Endothelial cell of umbilical vein (primary cell): ENCODE results near the gene ZNF438. TPM values are rescaled to one million over a fixed set of nuclear protein-coding genes. Genes with fewer than 3 reads are reported as not detected.

Experiments
- BruUV-seq: library from RNA; stranded (reverse); fragments of 400-500 nt; replicated peaks from 2 replicates; lab custom pipeline; 2021; lab: Mats Ljungman, UMichigan
- CTCF ChIA-PET: fragments of 300-600, 350-600 bp; sonication (Branson Sonifier 250); formaldehyde crosslinking; loops from one replicate; lab custom pipeline; 2021; ENCODE audit warnings: antibody characterized with exemption, inconsistent platforms; lab: Charles Lee
- POLR2A ChIA-PET: fragments of 300-600, 350-600 bp; sonication (Branson Sonifier 250); formaldehyde crosslinking; loops from one replicate; lab custom pipeline; 2021; ENCODE audit warnings: antibody characterized with exemption, inconsistent platforms; lab: Charles Lee
- DNase-seq: peaks from one replicate; pipeline ENCODE4 v3.0.0-alpha.2; 2011; ENCODE audit warnings: low read depth, low spot score
- FAIRE-seq: peaks from 2 replicates; lab custom pipeline; 2011; peaks lifted over from hg19 to GRCh38; lab: Jason Lieb, UNC
- H2AFZ ChIP-seq: 2 replicates; pipeline ENCODE4 v1.6.0; 2012; ENCODE audit warnings: low read depth, low read length, control low read depth, inconsistent platforms
- H3K27ac ChIP-seq: 2 replicates; pipeline ENCODE4 v1.5.1; 2011; ENCODE audit warnings: low read depth, mild to moderate bottlenecking, control low read depth, low read length, moderate library complexity; ENCODE audit not compliant: insufficient read depth
- H3K27me3 ChIP-seq, 2 experiments: 2 replicates each; pipeline versions ENCODE4 v1.6.0 to v1.6.1; 2011; ENCODE audit warnings: low read length in 2 of 2, mixed read lengths in 1 of 2; ENCODE audit not compliant: control insufficient read depth in 2 of 2, insufficient read depth in 2 of 2
- H3K36me3 ChIP-seq, 2 experiments: 2 replicates in 1 of 2; 3 replicates in 1 of 2; pipeline ENCODE4 v1.5.1; 2011; ENCODE audit warnings: low read length in 2 of 2, mild to moderate bottlenecking in 1 of 2, moderate library complexity in 1 of 2; ENCODE audit not compliant: control insufficient read depth in 2 of 2, insufficient read depth in 2 of 2; ENCODE audit errors: extremely low read depth in 1 of 2
- H3K4me1 ChIP-seq: 3 replicates; pipeline ENCODE4 v1.5.1; 2011; ENCODE audit warnings: mild to moderate bottlenecking, low read length; ENCODE audit not compliant: control insufficient read depth, insufficient read depth; ENCODE audit errors: extremely low read depth
- H3K4me2 ChIP-seq: 2 replicates; pipeline ENCODE4 v1.6.1; 2011; ENCODE audit warnings: low read length, control low read depth, mixed read lengths; ENCODE audit not compliant: insufficient read depth
- H3K4me3 ChIP-seq, 3 experiments: fragments of 200-600 bp in 1 of 3; sonication (generic), shearing (Covaris generic) in 1 of 3; replicated peaks in 1 of 3; 2 replicates each; pipeline ENCODE4 v1.5.1; 2011 to 2016; ENCODE audit warnings: control low read depth in 3 of 3, low read length in 3 of 3, mild to moderate bottlenecking in 2 of 3, inconsistent platforms in 1 of 3, low read depth in 1 of 3, moderate library complexity in 1 of 3; ENCODE audit not compliant: insufficient read depth in 1 of 3
- H3K79me2 ChIP-seq: 2 replicates; pipeline ENCODE4 v1.6.0; 2012; ENCODE audit warnings: low read length, inconsistent platforms; ENCODE audit not compliant: control insufficient read depth, insufficient read depth
- H3K9ac ChIP-seq: replicated peaks from 2 replicates; pipeline ENCODE3; 2011; ENCODE audit warnings: low read length, control low read depth; ENCODE audit not compliant: insufficient read depth; ENCODE audit errors: extremely low read depth
- H3K9me1 ChIP-seq: replicated peaks from 3 replicates; pipeline ENCODE4 v1.6.0; 2011; ENCODE audit warnings: mild to moderate bottlenecking, low read length; ENCODE audit not compliant: control insufficient read depth, insufficient read depth; ENCODE audit errors: extremely low read depth
- H3K9me3 ChIP-seq: replicated peaks from 2 replicates; pipeline ENCODE4 v1.5.1; 2012; ENCODE audit warnings: low read length, inconsistent platforms; ENCODE audit not compliant: control insufficient read depth, insufficient read depth
- H4K20me1 ChIP-seq: replicated peaks from 2 replicates; pipeline ENCODE3; 2011; ENCODE audit warnings: mild to moderate bottlenecking, low read length; ENCODE audit not compliant: control insufficient read depth, insufficient read depth; ENCODE audit errors: extremely low read depth
- EZH2 ChIP-seq: IDR thresholded peaks from 2 replicates; pipeline ENCODE4 v1.6.1; 2012; ENCODE audit warnings: borderline replicate concordance, low read depth, mild to moderate bottlenecking, moderate library complexity, low read length, inconsistent platforms; ENCODE audit not compliant: severe bottlenecking
- FOS ChIP-seq: IDR thresholded peaks from 2 replicates; pipeline ENCODE4 v1.6.1; 2011; ENCODE audit warnings: mild to moderate bottlenecking, low read length, moderate library complexity, borderline replicate concordance; ENCODE audit not compliant: insufficient read depth
- GATA2 ChIP-seq: IDR thresholded peaks from 2 replicates; pipeline ENCODE4 v1.7.0; 2011; ENCODE audit warnings: low read depth, mild to moderate bottlenecking, moderate library complexity, mixed read lengths, low read length; ENCODE audit not compliant: insufficient read length, insufficient read depth
- JUN ChIP-seq: IDR thresholded peaks from 2 replicates; pipeline ENCODE4 v1.6.1; 2011; ENCODE audit warnings: borderline replicate concordance, low read depth; ENCODE audit not compliant: insufficient read length, insufficient read depth
- MYC ChIP-seq: IDR thresholded peaks from one replicate; pipeline ENCODE4 v1.6.1; 2011; ENCODE audit warnings: mild to moderate bottlenecking, low read depth, low read length
- POLR2A ChIP-seq: IDR thresholded peaks from 2 replicates; pipeline ENCODE4 v1.6.1; 2012; ENCODE audit warnings: low read depth, mild to moderate bottlenecking, control low read depth, low read length
- POLR2AphosphoS5 ChIP-seq: IDR thresholded peaks from 2 replicates; pipeline ENCODE4 v1.6.1; 2012; ENCODE audit warnings: low read depth, mild to moderate bottlenecking, control low read depth, low read length, moderate library complexity; ENCODE audit not compliant: insufficient read depth
- dilution Hi-C: fragments of 300-500 bp; cut with MboI; formaldehyde crosslinking; loops from one replicate; pipeline ENCODE4 v1.15.0; 2019; ENCODE audit warnings: low sequenced_read_pairs; ENCODE audit not compliant: extremely low pct_ligation_motif_present
- intact Hi-C: fragments of 100-400 bp; cut with micrococcal nuclease; formaldehyde crosslinking; loops from one replicate; pipeline ENCODE4 v1.10.0; 2022
- polyA plus RNA-seq, 4 experiments: library from polyadenylated mRNA; depleted of rRNA in 3 of 4; stranded (reverse) in 3 of 4; unstranded in 1 of 4; fragments of >200 nt; gene quantifications; 2 replicates each; pipeline versions ENCODE4 v1.2.1 to v1.2.3, GENCODE V29; 2011 to 2012; ENCODE audit warnings: missing spikeins in 1 of 4
- total RNA-seq: library from RNA; stranded (reverse); gene quantifications from 2 replicates; pipeline ENCODE4 v1.2.3, GENCODE V29; 2021
- TF ChIP-seq, protein P1 (sequence below), 2 donors: IDR thresholded peaks; 1 replicate in 1 of 2; 2 replicates in 1 of 2; pipeline ENCODE4 v1.5.1; 2011; ENCODE audit warnings: low read length in 2 of 2, mild to moderate bottlenecking in 2 of 2, moderate library complexity in 2 of 2, control low read depth in 1 of 2, inconsistent platforms in 1 of 2, low read depth in 1 of 2; ENCODE audit not compliant: insufficient read depth in 1 of 2; ENCODE audit errors: extremely low read depth in 1 of 2
- TF ChIP-seq, protein P2 (sequence below): IDR thresholded peaks from 2 replicates; pipeline ENCODE4 v1.6.1; 2011; ENCODE audit not compliant: insufficient read depth, insufficient read length

ZNF438 gene
- total and polyA plus RNA-seq, 2 donors (not counting 3 experiments of a cell fraction or from before 2014, with no cell fraction given): 7.2 to 15.1 TPM

DNA sequence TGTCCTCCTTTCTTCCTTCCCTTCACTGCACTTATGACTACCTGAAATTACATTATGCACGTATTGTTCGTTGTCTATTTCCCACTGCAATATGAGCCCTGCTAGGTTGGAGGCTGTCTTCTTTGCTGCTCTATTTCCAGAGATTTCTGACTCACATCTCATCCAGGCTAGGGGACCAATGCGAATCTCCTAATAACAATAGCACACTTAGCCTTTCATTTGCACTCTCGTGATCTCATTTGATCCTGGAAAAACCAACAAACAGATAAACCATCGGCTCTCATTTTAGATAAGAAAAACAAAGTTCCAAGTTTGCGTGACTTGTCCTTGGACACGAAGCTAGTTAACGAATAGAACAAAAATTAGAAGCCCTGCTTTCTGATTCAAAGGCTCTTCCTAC, 1.4 kb downstream of the ZNF438 start:
- dilution Hi-C loops (no loop called here), intact Hi-C loops (loop anchor here (2.0 to 10.0 kb wide), 5 partner anchors 25 to 775 kb away; no protein-coding TSS in a partner anchor)
- BruUV-seq: no TSS peak
- Histone ChIP-seq H3K4me2 (peak overlapping the region; percentile 85), H3K9me3 (no peaks in the 10 kb centered on the region), H4K20me1 (no peaks in the 10 kb centered on the region), H3K27me3 (no peaks in the 10 kb centered on the region), H3K79me2 (no peaks in the 10 kb centered on the region), H3K4me1 (peaks cover 32% of the 10 kb centered on the region), H3K36me3 (no peaks in the 10 kb centered on the region), H3K9ac (no peak overlapping the region), H3K27ac (peak overlapping the region; percentile 92), H3K4me3 (no peak overlapping the region), H3K9me1 (no peaks in the 10 kb centered on the region), H2AFZ (peak overlapping the region; percentile 36)
- ChIA-PET POLR2A (interaction anchor here (0.9 kb wide), 1 partner anchor 245 kb away, joined by 3 read pairs; no protein-coding TSS in a partner anchor), CTCF (interaction anchor here (0.9 to 1.6 kb wide), 3 partner anchors 14 to 461 kb away, joined by 3 to 4 read pairs (median 4); no protein-coding TSS in a partner anchor)
- FAIRE-seq (peak; percentile 95), DNase-seq (peak; percentile 84)
- TF ChIP-seq JUN (peak; percentile 3), MYC (no peak), GATA2 (no peak), POLR2A (no peak), FOS (peak; percentile 9)

DNA sequence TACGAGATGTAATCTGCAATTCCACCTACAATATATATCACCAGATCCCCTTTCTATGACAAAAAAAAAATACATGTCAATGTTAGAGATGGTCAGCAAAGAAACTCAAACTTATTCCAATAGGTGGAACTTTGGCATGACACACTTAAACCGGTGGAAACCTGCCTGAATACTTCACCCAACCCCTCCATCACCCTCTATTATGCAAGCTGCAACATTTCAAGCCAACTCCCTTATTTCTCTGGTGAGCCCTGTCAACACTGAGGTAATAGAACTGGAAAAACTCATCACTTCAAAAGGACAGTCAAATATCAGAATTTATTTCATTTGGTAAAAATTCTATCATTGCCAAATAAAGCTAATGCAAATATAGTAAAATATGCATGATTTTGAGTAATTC, 3.6 kb downstream of the ZNF438 start:
- no peaks in the 10 kb centered on the region for H4K20me1 ChIP-seq
- ChIA-PET CTCF (no interaction called here), POLR2A (no interaction called here)
- no TSS peak for BruUV-seq
- no peak for DNase-seq
- dilution Hi-C loops: no loop called here
- H3K27ac ChIP-seq: no peak overlapping the region
- H3K4me2 ChIP-seq: no peak overlapping the region
- H3K27me3 ChIP-seq: no peaks in the 10 kb centered on the region
- no peak overlapping the region for H3K4me3 ChIP-seq
- H3K79me2 ChIP-seq: no peaks in the 10 kb centered on the region
- H3K9ac ChIP-seq: no peak overlapping the region
- no peaks in the 10 kb centered on the region for H3K9me1 ChIP-seq
- no peak overlapping the region for H2AFZ ChIP-seq
- FAIRE-seq: no peak
- H3K4me1 ChIP-seq: peaks cover 19% of the 10 kb centered on the region
- intact Hi-C loops: no loop called here
- no peaks in the 10 kb centered on the region for H3K9me3 ChIP-seq
- TF ChIP-seq EZH2 (no peak), POLR2AphosphoS5 (no peak), MYC (no peak), JUN (no peak), POLR2A (no peak), FOS (no peak), GATA2 (no peak)
- TF ChIP-seq, protein P1, sequence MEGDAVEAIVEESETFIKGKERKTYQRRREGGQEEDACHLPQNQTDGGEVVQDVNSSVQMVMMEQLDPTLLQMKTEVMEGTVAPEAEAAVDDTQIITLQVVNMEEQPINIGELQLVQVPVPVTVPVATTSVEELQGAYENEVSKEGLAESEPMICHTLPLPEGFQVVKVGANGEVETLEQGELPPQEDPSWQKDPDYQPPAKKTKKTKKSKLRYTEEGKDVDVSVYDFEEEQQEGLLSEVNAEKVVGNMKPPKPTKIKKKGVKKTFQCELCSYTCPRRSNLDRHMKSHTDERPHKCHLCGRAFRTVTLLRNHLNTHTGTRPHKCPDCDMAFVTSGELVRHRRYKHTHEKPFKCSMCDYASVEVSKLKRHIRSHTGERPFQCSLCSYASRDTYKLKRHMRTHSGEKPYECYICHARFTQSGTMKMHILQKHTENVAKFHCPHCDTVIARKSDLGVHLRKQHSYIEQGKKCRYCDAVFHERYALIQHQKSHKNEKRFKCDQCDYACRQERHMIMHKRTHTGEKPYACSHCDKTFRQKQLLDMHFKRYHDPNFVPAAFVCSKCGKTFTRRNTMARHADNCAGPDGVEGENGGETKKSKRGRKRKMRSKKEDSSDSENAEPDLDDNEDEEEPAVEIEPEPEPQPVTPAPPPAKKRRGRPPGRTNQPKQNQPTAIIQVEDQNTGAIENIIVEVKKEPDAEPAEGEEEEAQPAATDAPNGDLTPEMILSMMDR (IDR thresholded peaks at IDR 0.05; ENCODE audit: extremely low read depth in 1 of 2, insufficient read depth in 1 of 2, low read depth in 1 of 2, low read length in 2 of 2): no peak
- TF ChIP-seq, protein P2, sequence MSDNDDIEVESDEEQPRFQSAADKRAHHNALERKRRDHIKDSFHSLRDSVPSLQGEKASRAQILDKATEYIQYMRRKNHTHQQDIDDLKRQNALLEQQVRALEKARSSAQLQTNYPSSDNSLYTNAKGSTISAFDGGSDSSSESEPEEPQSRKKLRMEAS: no peak
- H3K36me3 ChIP-seq: no peaks in the 10 kb centered on the region
